BLaER1 treated with 17β-estradiol and CSF1 and Interleukin-3, amounts not matched to agents 10 nM and 100 nM (cell line): ENCODE measurements around the gene PRAMEF18.
"Not testable (repeated sequence)": the region's sequence is repeated elsewhere in the genome, so short reads cannot be mapped to it uniquely, and the experiment has no call there.

ENCODE experiments used
- H3K27ac ChIP-seq, 11 experiments: shearing (Covaris generic); formaldehyde crosslinking; 2 replicates each; pipeline ENCODE4 v1.8.1; 2022
- H3K27me3 ChIP-seq, 11 experiments: shearing (Covaris generic); formaldehyde crosslinking; 2 replicates each; pipeline ENCODE4 v1.8.1; 2022
- H3K36me3 ChIP-seq, 11 experiments: shearing (Covaris generic); formaldehyde crosslinking; 2 replicates each; pipeline ENCODE4 v1.8.1; 2022
- H3K4me1 ChIP-seq, 10 experiments: shearing (Covaris generic); formaldehyde crosslinking; 2 replicates each; pipeline ENCODE4 v1.8.1; 2022
- H3K4me2 ChIP-seq, 11 experiments: shearing (Covaris generic); formaldehyde crosslinking; 2 replicates each; pipeline ENCODE4 v1.8.1; 2022
- H3K4me3 ChIP-seq, 10 experiments: shearing (Covaris generic); formaldehyde crosslinking; 2 replicates each; pipeline ENCODE4 v1.8.1; 2022
- H3K9ac ChIP-seq, 11 experiments: shearing (Covaris generic); formaldehyde crosslinking; 2 replicates each; pipeline ENCODE4 v1.8.1; 2022
- H3K9me3 ChIP-seq, 11 experiments: shearing (Covaris generic); formaldehyde crosslinking; replicated peaks in 1 of 11; 2 replicates each; pipeline ENCODE4 v1.8.1; 2022
- H4K20me1 ChIP-seq, 11 experiments: shearing (Covaris generic); formaldehyde crosslinking; 2 replicates each; pipeline ENCODE4 v1.8.1; 2022
- Cebpa-rat ChIP-seq, 11 experiments: shearing (Covaris generic); IDR thresholded peaks; 2 replicates each; pipeline ENCODE4 v1.8.1; 2022

Gene PRAMEF18

GRCh38 chr1:13230096-13230495 lies 4.1 kb upstream of the PRAMEF18 start:
- H3K27me3 ChIP-seq, H3K9ac ChIP-seq, H3K9me3 ChIP-seq, H3K4me2 ChIP-seq, H3K27ac ChIP-seq, H3K36me3 ChIP-seq, H3K4me3 ChIP-seq, H3K4me1 ChIP-seq, H4K20me1 ChIP-seq: not testable (repeated sequence)

- Histone ChIP-seq H3K9ac (no peak overlapping the region), H3K36me3 (no peaks in the 10 kb centered on the region), H3K4me1 (no peaks in the 10 kb centered on the region), H4K20me1 (no peaks in the 10 kb centered on the region), H3K27ac (no peak overlapping the region), H3K4me3 (no peak overlapping the region), H3K9me3 (no peaks in the 10 kb centered on the region), H3K27me3 (no peaks in the 10 kb centered on the region), H3K4me2 (no peak overlapping the region)
- no peak for TF ChIP-seq Cebpa-rat (IDR thresholded peaks at IDR 0.05)
Measured at GRCh38 chr1:13228343-13228781, 2.4 kb upstream of the PRAMEF18 start.

- H3K27me3 ChIP-seq, H3K36me3 ChIP-seq, H3K9me3 ChIP-seq, H3K27ac ChIP-seq, H4K20me1 ChIP-seq, H3K4me1 ChIP-seq, H3K4me2 ChIP-seq, H3K9ac ChIP-seq, H3K4me3 ChIP-seq: not testable (repeated sequence)
Measured at GRCh38 chr1:13227271-13228055, 1.5 kb upstream of the PRAMEF18 start.

- Histone ChIP-seq H3K9ac (no peak overlapping the region), H3K9me3 (no peaks in the 10 kb centered on the region), H3K4me3 (no peak overlapping the region), H3K27me3 (no peaks in the 10 kb centered on the region), H4K20me1 (no peaks in the 10 kb centered on the region), H3K36me3 (no peaks in the 10 kb centered on the region), H3K4me2 (no peak overlapping the region), H3K27ac (no peak overlapping the region), H3K4me1 (no peaks in the 10 kb centered on the region)
- TF ChIP-seq Cebpa-rat (IDR thresholded peaks at IDR 0.05): no peak
Measured at GRCh38 chr1:13224480-13225060, 1.4 kb downstream of the PRAMEF18 start.

- not testable (repeated sequence) for H4K20me1 ChIP-seq, H3K9me3 ChIP-seq, H3K4me1 ChIP-seq, H3K4me3 ChIP-seq, H3K9ac ChIP-seq, H3K27ac ChIP-seq, H3K36me3 ChIP-seq, H3K27me3 ChIP-seq, H3K4me2 ChIP-seq
Measured at GRCh38 chr1:13222788-13223187, 3.2 kb downstream of the PRAMEF18 start.

GRCh38 chr1:13219203-13219602 lies 6.8 kb downstream of the PRAMEF18 start:
- not testable (repeated sequence) for H3K27me3 ChIP-seq, H3K27ac ChIP-seq, H3K9ac ChIP-seq, H4K20me1 ChIP-seq, H3K36me3 ChIP-seq, H3K4me2 ChIP-seq, H3K4me1 ChIP-seq, H3K9me3 ChIP-seq, H3K4me3 ChIP-seq

- not testable (repeated sequence) for H3K9ac ChIP-seq, H3K27ac ChIP-seq, H3K4me1 ChIP-seq
Measured at GRCh38 chr1:13216619-13217018, 9.3 kb downstream of the PRAMEF18 start.

GRCh38 chr1:13208712-13209111 lies 17.2 kb downstream of the PRAMEF18 start:
- H3K9me3 ChIP-seq, H3K9ac ChIP-seq, H3K4me1 ChIP-seq, H3K27ac ChIP-seq, H3K4me3 ChIP-seq, H3K4me2 ChIP-seq, H3K36me3 ChIP-seq, H3K27me3 ChIP-seq, H4K20me1 ChIP-seq: not testable (repeated sequence)

More at GRCh38 chr1:13216619-13217018, 9.3 kb downstream of the PRAMEF18 start:
- not testable (repeated sequence) for H3K4me3 ChIP-seq, H3K4me2 ChIP-seq, H4K20me1 ChIP-seq, H3K9me3 ChIP-seq, H3K36me3 ChIP-seq, H3K27me3 ChIP-seq

- not testable (repeated sequence) for H4K20me1 ChIP-seq, H3K4me2 ChIP-seq, H3K9ac ChIP-seq, H3K27me3 ChIP-seq, H3K4me3 ChIP-seq, H3K4me1 ChIP-seq, H3K36me3 ChIP-seq, H3K27ac ChIP-seq, H3K9me3 ChIP-seq
Measured at GRCh38 chr1:13201309-13201708, 24.6 kb downstream of the PRAMEF18 start, which contains the start of gene PRAMEF13. Gene PRAMEF13 (minus strand): TSS chr1:13201409. CDS start chr1:13199589, 1,820 bp downstream.
